ENCODE measurements around the gene CCL17. TPM values are rescaled to one million over a fixed set of nuclear protein-coding genes. Genes with fewer than 3 reads are reported as not detected.

CCL17 gene
- total RNA-seq, 1 donor from 2014 or later, result not detected

DNA sequence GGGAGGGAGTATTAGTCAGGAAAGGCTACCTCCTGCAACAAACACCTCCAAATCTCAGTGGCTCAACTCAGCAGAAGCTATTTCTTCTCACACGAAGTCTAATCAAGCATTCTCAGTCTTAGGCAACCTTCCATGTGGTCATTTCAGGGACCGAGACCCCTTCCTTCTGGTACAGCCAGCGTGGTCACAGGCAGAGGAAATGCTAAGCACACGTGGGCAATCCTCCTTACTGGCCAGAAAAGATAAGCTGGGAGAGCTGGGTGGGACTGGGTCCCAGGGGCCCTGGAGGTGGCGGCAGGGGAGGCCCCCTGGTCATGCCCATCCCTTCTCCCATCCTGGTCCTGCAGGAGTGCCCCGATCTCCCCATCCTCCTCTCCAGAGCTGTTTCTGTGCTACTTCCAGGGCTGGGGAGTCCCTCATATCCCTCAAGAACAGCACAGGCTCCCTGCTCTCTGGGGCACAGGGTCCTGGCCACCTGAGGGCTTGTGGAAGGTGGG is 38.0 kb upstream of the CCL17 start:
- intact Hi-C loops (cut with DNase I), result no loop called here
- no peaks in the 10 kb centered on the region for H3K9me3 ChIP-seq

GRCh38 chr16:57367116-57367752 is 37.3 kb upstream of the CCL17 start:
- H3K27ac ChIP-seq, result no peak overlapping the region

More for the DNA sequence above, 38.0 kb upstream of the CCL17 start:
- TF ChIP-seq POLR2A (IDR thresholded peaks at IDR 0.05) (no peak), POLR2AphosphoS5 (IDR thresholded peaks at IDR 0.05; ENCODE audit: insufficient read depth in 1 of 2, low read depth in 1 of 2) (no peak)
- TF ChIP-seq, protein P1, sequence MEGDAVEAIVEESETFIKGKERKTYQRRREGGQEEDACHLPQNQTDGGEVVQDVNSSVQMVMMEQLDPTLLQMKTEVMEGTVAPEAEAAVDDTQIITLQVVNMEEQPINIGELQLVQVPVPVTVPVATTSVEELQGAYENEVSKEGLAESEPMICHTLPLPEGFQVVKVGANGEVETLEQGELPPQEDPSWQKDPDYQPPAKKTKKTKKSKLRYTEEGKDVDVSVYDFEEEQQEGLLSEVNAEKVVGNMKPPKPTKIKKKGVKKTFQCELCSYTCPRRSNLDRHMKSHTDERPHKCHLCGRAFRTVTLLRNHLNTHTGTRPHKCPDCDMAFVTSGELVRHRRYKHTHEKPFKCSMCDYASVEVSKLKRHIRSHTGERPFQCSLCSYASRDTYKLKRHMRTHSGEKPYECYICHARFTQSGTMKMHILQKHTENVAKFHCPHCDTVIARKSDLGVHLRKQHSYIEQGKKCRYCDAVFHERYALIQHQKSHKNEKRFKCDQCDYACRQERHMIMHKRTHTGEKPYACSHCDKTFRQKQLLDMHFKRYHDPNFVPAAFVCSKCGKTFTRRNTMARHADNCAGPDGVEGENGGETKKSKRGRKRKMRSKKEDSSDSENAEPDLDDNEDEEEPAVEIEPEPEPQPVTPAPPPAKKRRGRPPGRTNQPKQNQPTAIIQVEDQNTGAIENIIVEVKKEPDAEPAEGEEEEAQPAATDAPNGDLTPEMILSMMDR (IDR thresholded peaks at IDR 0.05), result no peak
- H3K27me3 ChIP-seq, result no peaks in the 10 kb centered on the region
- H3K4me1 ChIP-seq, result peaks cover 4% of the 10 kb centered on the region
- no peak overlapping the region for H3K27ac ChIP-seq
- no peak for DNase-seq (ENCODE audit: extremely low spot score in 2 of 2)
- no peak overlapping the region for H3K4me3 ChIP-seq
- H3K36me3 ChIP-seq, result no peaks in the 10 kb centered on the region

GRCh38 chr16:57371494-57372371 is 32.8 kb upstream of the CCL17 start:
- intact Hi-C loops (cut with DNase I), result loop anchor here (5.0 kb wide), 1 partner anchor 69 kb away; no protein-coding TSS in a partner anchor
- TF ChIP-seq POLR2AphosphoS5 (IDR thresholded peaks at IDR 0.05; ENCODE audit: insufficient read depth in 1 of 2, low read depth in 1 of 2) (no peak), POLR2A (IDR thresholded peaks at IDR 0.05) (no peak)
- TF ChIP-seq, protein P1 (IDR thresholded peaks at IDR 0.05), result no peak
- DNase-seq (ENCODE audit: extremely low spot score in 2 of 2), result no peak
- H3K36me3 ChIP-seq, result no peaks in the 10 kb centered on the region
- no peaks in the 10 kb centered on the region for H3K9me3 ChIP-seq
- H3K27me3 ChIP-seq, result no peaks in the 10 kb centered on the region
- peak overlapping the region; percentile 52 to 69 for H3K4me3 ChIP-seq
- peak overlapping the region; percentile 84 for H3K27ac ChIP-seq
- peaks cover 31% of the 10 kb centered on the region for H3K4me1 ChIP-seq

More at GRCh38 chr16:57367116-57367752, 37.3 kb upstream of the CCL17 start:
- no peaks in the 10 kb centered on the region for H3K9me3 ChIP-seq
- TF ChIP-seq POLR2A (IDR thresholded peaks at IDR 0.05) (no peak), POLR2AphosphoS5 (IDR thresholded peaks at IDR 0.05; ENCODE audit: insufficient read depth in 1 of 2, low read depth in 1 of 2) (peak in 1 of 2 donors; percentile 78)
- TF ChIP-seq, protein P1 (IDR thresholded peaks at IDR 0.05), result no peak
- no peak overlapping the region for H3K4me3 ChIP-seq
- no peak for DNase-seq (ENCODE audit: extremely low spot score in 2 of 2)
- no peaks in the 10 kb centered on the region for H3K36me3 ChIP-seq
- H3K27me3 ChIP-seq, result no peaks in the 10 kb centered on the region
- intact Hi-C loops (cut with DNase I), result no loop called here
- H3K4me1 ChIP-seq, result peaks cover 10% of the 10 kb centered on the region

- TF ChIP-seq POLR2AphosphoS5 (IDR thresholded peaks at IDR 0.05; ENCODE audit: insufficient read depth in 1 of 2, low read depth in 1 of 2), result peak; percentile 69 to 82
- TF ChIP-seq, protein P1 (IDR thresholded peaks at IDR 0.05), result no peak
- TF ChIP-seq POLR2A (IDR thresholded peaks at IDR 0.05), result peak in 1 of 2 donors; percentile 49
- intact Hi-C loops (cut with DNase I), result loop anchor here (5.0 kb wide), 1 partner anchor 70 kb away; no protein-coding TSS in a partner anchor
- peak within 1 kb of the TSS; percentile 52 to 69 for H3K4me3 ChIP-seq
- no peaks in the 10 kb centered on the region for H3K36me3 ChIP-seq
- no peaks in the 10 kb centered on the region for H3K9me3 ChIP-seq
- H3K4me1 ChIP-seq, result peaks cover 39% of the 10 kb centered on the region
- peak within 1 kb of the TSS; percentile 84 for H3K27ac ChIP-seq
- no peak for DNase-seq (ENCODE audit: extremely low spot score in 2 of 2)
- H3K27me3 ChIP-seq, result no peaks in the 10 kb centered on the region
Measured at GRCh38 chr16:57372372-57373116, 32.0 kb upstream of the CCL17 start, which contains the start of gene CX3CL1. Gene CX3CL1 (plus strand): TSS chr16:57372490. CDS start chr16:57372569, 79 bp downstream.

All from vagina (tissue), 2 donors.